Neural progenitor cell (in vitro differentiated cells): ENCODE measurements around the gene NWD2. TPM values are rescaled to one million over a fixed set of nuclear protein-coding genes. Genes with fewer than 3 reads are reported as not detected.

Experiments used
- DNase-seq: peaks from one replicate; pipeline ENCODE4 v3.0.0-alpha.2; 2016; ENCODE audit warnings: low spot score
- H2AFZ ChIP-seq: fragments of 200-600 bp; sonication (generic); replicated peaks from 2 replicates; pipeline ENCODE4 v1.6.1; 2016; ENCODE audit warnings: antibody characterized with exemption
- H3F3A ChIP-seq: fragments of 200-600 bp; sonication (generic); 2 replicates; pipeline ENCODE4 v1.6.1; 2016; ENCODE audit warnings: antibody characterized with exemption, low read depth
- H3K27ac ChIP-seq: fragments of 200-600 bp; sonication (generic); 2 replicates; pipeline ENCODE4 v1.5.1; 2016; ENCODE audit warnings: mild to moderate bottlenecking
- H3K27me3 ChIP-seq: fragments of 200-600 bp; sonication (generic); 2 replicates; pipeline ENCODE4 v1.6.1; 2016; ENCODE audit warnings: mild to moderate bottlenecking, moderate library complexity
- H3K36me3 ChIP-seq: fragments of 200-600 bp; sonication (generic); 2 replicates; pipeline ENCODE4 v1.5.1; 2016
- H3K4me1 ChIP-seq: fragments of 200-600 bp; sonication (generic); 2 replicates; pipeline ENCODE4 v1.6.1; 2016; ENCODE audit warnings: mixed run types
- H3K4me2 ChIP-seq: fragments of 200-600 bp; sonication (generic); 2 replicates; pipeline ENCODE4 v1.6.1; 2016
- H3K4me3 ChIP-seq: fragments of 200-600 bp; sonication (generic); 2 replicates; pipeline ENCODE4 v1.5.1; 2016
- H3K79me2 ChIP-seq: fragments of 200-600 bp; sonication (generic); 2 replicates; pipeline ENCODE4 v1.6.1; 2016; ENCODE audit warnings: low read depth
- H3K9ac ChIP-seq: fragments of 200-600 bp; sonication (generic); 2 replicates; pipeline ENCODE4 v1.6.1; 2016
- H3K9me3 ChIP-seq: fragments of 200-600 bp; sonication (generic); 2 replicates; pipeline ENCODE4 v1.5.1; 2016; ENCODE audit warnings: low read depth
- H4K20me1 ChIP-seq: fragments of 200-600 bp; sonication (generic); 2 replicates; pipeline ENCODE4 v1.6.1; 2016; ENCODE audit warnings: low read depth
- H3K27ac Mint-ChIP-seq: 3 replicates; pipeline ENCODE4 v1.8.0; 2021; ENCODE audit warnings: mixed read lengths
- H3K27me3 Mint-ChIP-seq: 2 replicates; pipeline ENCODE4 v1.8.0; 2022; ENCODE audit warnings: low read depth, mild to moderate bottlenecking, inconsistent platforms, moderate library complexity, mixed read lengths; ENCODE audit not compliant: insufficient read depth
- H3K36me3 Mint-ChIP-seq: 3 replicates; pipeline ENCODE4 v1.8.0; 2021; ENCODE audit warnings: mixed read lengths
- H3K4me1 Mint-ChIP-seq: 3 replicates; pipeline ENCODE4 v1.8.0; 2021; ENCODE audit warnings: mixed read lengths
- H3K4me3 Mint-ChIP-seq: 3 replicates; pipeline ENCODE4 v1.8.0; 2021; ENCODE audit warnings: mild to moderate bottlenecking, moderate library complexity, mixed read lengths
- H3K9me3 Mint-ChIP-seq: 3 replicates; pipeline ENCODE4 v1.8.0; 2020; ENCODE audit warnings: mixed read lengths
- EZH2 ChIP-seq: fragments of 200-600 bp; sonication (generic); IDR thresholded peaks from 2 replicates; pipeline ENCODE4 v1.6.1; 2017; ENCODE audit warnings: antibody characterized with exemption, mild to moderate bottlenecking, moderate library complexity
- EZH2phosphoT487 ChIP-seq: fragments of 200-600 bp; sonication (generic); IDR thresholded peaks from 2 replicates; pipeline ENCODE4 v1.6.1; 2017; ENCODE audit warnings: antibody characterized with exemption
- total RNA-seq: library from RNA; depleted of rRNA; stranded (reverse); fragments of >200 nt; gene quantifications from 2 replicates; pipeline ENCODE4 v1.2.3, GENCODE V29; 2015; ENCODE audit warnings: low replicate concordance
- TF ChIP-seq, protein P1 (sequence below): fragments of 200-600 bp; sonication (generic); IDR thresholded peaks from 2 replicates; pipeline ENCODE4 v1.5.1; 2017; ENCODE audit warnings: antibody characterized with exemption, mild to moderate bottlenecking

Gene NWD2
- total RNA-seq, 1 donor from 2014 or later: not detected

DNA sequence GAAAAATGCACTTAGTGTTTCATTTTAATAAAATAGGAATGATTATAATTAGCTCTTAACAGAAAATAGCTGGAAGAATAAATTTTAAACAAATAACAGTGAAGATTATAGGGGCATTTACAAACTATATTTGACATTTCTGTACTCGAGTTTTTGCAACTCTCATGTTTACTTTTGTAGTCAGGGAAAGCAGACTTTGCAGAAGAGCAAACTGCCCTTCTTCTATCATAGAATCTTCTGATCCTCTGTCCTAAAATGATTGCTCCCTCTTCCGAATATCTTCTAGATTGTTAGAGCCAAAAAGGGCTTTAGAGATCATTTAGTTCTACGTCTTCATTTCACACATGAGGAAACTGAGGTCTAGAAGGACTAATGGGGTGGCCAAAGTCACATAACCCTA lies 222.7 kb downstream of the NWD2 start:
- Mint-ChIP-seq H3K4me1 (peaks cover 2% of the 10 kb centered on the region), H3K4me3 (no peak overlapping the region), H3K36me3 (no peaks in the 10 kb centered on the region), H3K27ac (no peak overlapping the region), H3K9me3 (no peaks in the 10 kb centered on the region), H3K27me3 (no peaks in the 10 kb centered on the region)
- Histone ChIP-seq H3F3A (no peaks in the 10 kb centered on the region), H3K9ac (no peak overlapping the region), H3K9me3 (no peaks in the 10 kb centered on the region), H3K27ac (no peak overlapping the region), H3K36me3 (no peaks in the 10 kb centered on the region), H3K4me2 (no peak overlapping the region), H3K79me2 (no peaks in the 10 kb centered on the region), H3K27me3 (no peaks in the 10 kb centered on the region), H3K4me3 (no peak overlapping the region), H3K4me1 (no peaks in the 10 kb centered on the region), H4K20me1 (no peaks in the 10 kb centered on the region), H2AFZ (no peak overlapping the region)
- TF ChIP-seq EZH2 (no peak), EZH2phosphoT487 (no peak)
- TF ChIP-seq, protein P1, sequence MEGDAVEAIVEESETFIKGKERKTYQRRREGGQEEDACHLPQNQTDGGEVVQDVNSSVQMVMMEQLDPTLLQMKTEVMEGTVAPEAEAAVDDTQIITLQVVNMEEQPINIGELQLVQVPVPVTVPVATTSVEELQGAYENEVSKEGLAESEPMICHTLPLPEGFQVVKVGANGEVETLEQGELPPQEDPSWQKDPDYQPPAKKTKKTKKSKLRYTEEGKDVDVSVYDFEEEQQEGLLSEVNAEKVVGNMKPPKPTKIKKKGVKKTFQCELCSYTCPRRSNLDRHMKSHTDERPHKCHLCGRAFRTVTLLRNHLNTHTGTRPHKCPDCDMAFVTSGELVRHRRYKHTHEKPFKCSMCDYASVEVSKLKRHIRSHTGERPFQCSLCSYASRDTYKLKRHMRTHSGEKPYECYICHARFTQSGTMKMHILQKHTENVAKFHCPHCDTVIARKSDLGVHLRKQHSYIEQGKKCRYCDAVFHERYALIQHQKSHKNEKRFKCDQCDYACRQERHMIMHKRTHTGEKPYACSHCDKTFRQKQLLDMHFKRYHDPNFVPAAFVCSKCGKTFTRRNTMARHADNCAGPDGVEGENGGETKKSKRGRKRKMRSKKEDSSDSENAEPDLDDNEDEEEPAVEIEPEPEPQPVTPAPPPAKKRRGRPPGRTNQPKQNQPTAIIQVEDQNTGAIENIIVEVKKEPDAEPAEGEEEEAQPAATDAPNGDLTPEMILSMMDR: no peak
- DNase-seq: no peak

GRCh38 chr4:37467824-37468223 lies 223.3 kb downstream of the NWD2 start:
- Histone ChIP-seq H3K4me2 (no peak overlapping the region), H3F3A (no peaks in the 10 kb centered on the region), H3K27ac (no peak overlapping the region), H3K79me2 (no peaks in the 10 kb centered on the region), H3K27me3 (no peaks in the 10 kb centered on the region), H4K20me1 (no peaks in the 10 kb centered on the region), H3K36me3 (no peaks in the 10 kb centered on the region), H3K9ac (no peak overlapping the region), H3K4me1 (no peaks in the 10 kb centered on the region), H3K4me3 (no peak overlapping the region), H3K9me3 (no peaks in the 10 kb centered on the region), H2AFZ (no peak overlapping the region)
- Mint-ChIP-seq H3K4me1 (peaks cover 2% of the 10 kb centered on the region), H3K27me3 (no peaks in the 10 kb centered on the region), H3K9me3 (no peaks in the 10 kb centered on the region), H3K4me3 (no peak overlapping the region), H3K36me3 (no peaks in the 10 kb centered on the region), H3K27ac (no peak overlapping the region)
- DNase-seq: no peak
- TF ChIP-seq, protein P1: no peak

GRCh38 chr4:37469286-37469685 lies 224.7 kb downstream of the NWD2 start:
- Mint-ChIP-seq H3K4me3 (no peak overlapping the region), H3K4me1 (peaks cover 2% of the 10 kb centered on the region)

More at GRCh38 chr4:37469286-37469685, 224.7 kb downstream of the NWD2 start:
- Histone ChIP-seq H3F3A (no peaks in the 10 kb centered on the region), H3K4me1 (no peaks in the 10 kb centered on the region), H3K9me3 (no peaks in the 10 kb centered on the region), H3K9ac (no peak overlapping the region), H3K4me3 (no peak overlapping the region), H2AFZ (no peak overlapping the region), H3K79me2 (no peaks in the 10 kb centered on the region), H4K20me1 (no peaks in the 10 kb centered on the region), H3K27ac (no peak overlapping the region), H3K4me2 (no peak overlapping the region), H3K36me3 (no peaks in the 10 kb centered on the region), H3K27me3 (no peaks in the 10 kb centered on the region)
- DNase-seq: no peak
- Mint-ChIP-seq H3K36me3 (no peaks in the 10 kb centered on the region), H3K27ac (no peak overlapping the region), H3K9me3 (no peaks in the 10 kb centered on the region), H3K27me3 (no peaks in the 10 kb centered on the region)
- TF ChIP-seq, protein P1: no peak
- no peak for TF ChIP-seq EZH2phosphoT487
- TF ChIP-seq EZH2: no peak
